Fibroblast of villous mesenchyme (primary cell): ENCODE results near the gene ZNF718. TPM values are rescaled to one million over a fixed set of nuclear protein-coding genes. Genes with fewer than 3 reads are reported as not detected.
A peak's percentile ranks its signal among the peaks of the same experiment; 100 is the strongest.
"Not testable (repeated sequence)": the region's sequence is repeated elsewhere in the genome, so short reads cannot be mapped to it uniquely, and the experiment has no call there.

Experiments used
- DNase-seq: peaks from one replicate; pipeline ENCODE4 v3.0.0-alpha.2; 2010; ENCODE audit warnings: low read depth
- H3K4me3 ChIP-seq: 2 replicates; pipeline ENCODE4 v1.5.1; 2011; ENCODE audit warnings: low read depth, mild to moderate bottlenecking, low read length
- CTCF ChIP-seq: IDR thresholded peaks from 2 replicates; pipeline ENCODE4 v1.5.1; 2012; ENCODE audit warnings: low read depth, mild to moderate bottlenecking, low read length; ENCODE audit not compliant: insufficient read depth
- total RNA-seq: library from RNA; depleted of rRNA; stranded (reverse); fragments of >200 nt; gene quantifications from 2 replicates; pipeline ENCODE4 v1.2.3, GENCODE V29; 2012

Gene ZNF718
- total RNA-seq, 1 donor, result 8.2 TPM

GRCh38 chr4:121408-122084 is 2.8 kb upstream of the ZNF718 start:
- no peak for TF ChIP-seq CTCF
- DNase-seq, result no peak
- H3K4me3 ChIP-seq, result no peak overlapping the region

- DNase-seq, result not testable (repeated sequence)
- peak overlapping the region; percentile 96 for H3K4me3 ChIP-seq
These were observed 403 bp upstream of the ZNF718 start for GRCh38 chr4:123922-124274.

- H3K4me3 ChIP-seq, result peak overlapping the region; percentile 96
- no peak for TF ChIP-seq CTCF
- peak; percentile 29 for DNase-seq
These were observed 930 bp downstream of the ZNF718 start for GRCh38 chr4:125091-125771.

GRCh38 chr4:125833-126232 is 1.5 kb downstream of the ZNF718 start:
- DNase-seq, result no peak
- H3K4me3 ChIP-seq, result peak overlapping the region; percentile 96
- no peak for TF ChIP-seq CTCF

GRCh38 chr4:132483-132882 is 8.2 kb downstream of the ZNF718 start:
- TF ChIP-seq CTCF, result no peak
- no peak for DNase-seq
- H3K4me3 ChIP-seq, result no peak overlapping the region

GRCh38 chr4:138935-139334 is 14.6 kb downstream of the ZNF718 start:
- TF ChIP-seq CTCF, result no peak
- H3K4me3 ChIP-seq, result no peak overlapping the region
- no peak for DNase-seq

GRCh38 chr4:139691-140090 is 15.4 kb downstream of the ZNF718 start:
- no peak for TF ChIP-seq CTCF
- H3K4me3 ChIP-seq, result no peak overlapping the region
- no peak for DNase-seq
